DND-41 (cell line): Measurements from ENCODE around the gene DCTN3.

ENCODE experiments used
- ATAC-seq: fragments of 200-7000 bp; cut with Tn5 transposase; 3 replicates; pipeline ENCODE4 v1.9.1; 2021; ENCODE audit warnings: low read depth; ENCODE audit not compliant: insufficient read depth
- DNase-seq: peaks from one replicate; pipeline ENCODE4 v3.0.0-alpha.2; 2020
- H2AFZ ChIP-seq: 2 replicates; pipeline ENCODE4 v1.6.0; 2012; ENCODE audit warnings: low read depth, low read length
- H3K27ac ChIP-seq: 2 replicates; pipeline ENCODE4 v1.5.1; 2012; ENCODE audit warnings: low read length, inconsistent platforms
- H3K27me3 ChIP-seq: fragments of 200-600 bp; sonication (generic); 2 replicates; pipeline ENCODE4 v1.6.0; 2012; ENCODE audit warnings: low read length, mild to moderate bottlenecking, inconsistent platforms; ENCODE audit not compliant: insufficient read depth, poor library complexity
- H3K36me3 ChIP-seq: 2 replicates; pipeline ENCODE4 v1.5.1; 2012; ENCODE audit warnings: low read length, inconsistent platforms; ENCODE audit not compliant: insufficient read depth
- H3K4me1 ChIP-seq: 2 replicates; pipeline ENCODE4 v1.5.1; 2012; ENCODE audit warnings: mild to moderate bottlenecking, low read length; ENCODE audit not compliant: insufficient read depth
- H3K4me2 ChIP-seq: 2 replicates; pipeline ENCODE4 v1.6.0; 2012; ENCODE audit warnings: mild to moderate bottlenecking, moderate library complexity, low read length, inconsistent platforms; ENCODE audit not compliant: insufficient read depth
- H3K4me3 ChIP-seq, 2 experiments: fragments of 200-600 bp in 1 of 2; shearing (Covaris generic) in 1 of 2; 2 replicates each; pipeline ENCODE4 v1.5.1; 2012 to 2016; ENCODE audit warnings: inconsistent platforms in 2 of 2, low read length in 2 of 2, mild to moderate bottlenecking in 2 of 2, low read depth in 1 of 2, moderate library complexity in 1 of 2
- H3K79me2 ChIP-seq: 2 replicates; pipeline ENCODE4 v1.6.0; 2012; ENCODE audit warnings: low read length, inconsistent platforms; ENCODE audit not compliant: insufficient read depth
- H3K9ac ChIP-seq: 2 replicates; pipeline ENCODE4 v1.6.0; 2012; ENCODE audit warnings: low read depth, mild to moderate bottlenecking, inconsistent platforms, low read length, moderate library complexity
- H3K9me3 ChIP-seq: 2 replicates; pipeline ENCODE4 v1.5.1; 2012; ENCODE audit warnings: low read length, moderate library complexity, mild to moderate bottlenecking, inconsistent platforms; ENCODE audit not compliant: insufficient read depth, severe bottlenecking
- H4K20me1 ChIP-seq: 2 replicates; pipeline ENCODE4 v1.6.0; 2012; ENCODE audit warnings: low read length; ENCODE audit not compliant: insufficient read depth
- EZH2 ChIP-seq: IDR thresholded peaks from 3 replicates; pipeline ENCODE4 v1.6.1; 2012; ENCODE audit warnings: borderline replicate concordance, low read depth, mild to moderate bottlenecking, moderate library complexity, low read length, inconsistent platforms; ENCODE audit not compliant: severe bottlenecking
- TF ChIP-seq, protein P1 (sequence below): IDR thresholded peaks from 2 replicates; pipeline ENCODE4 v1.5.1; 2012; ENCODE audit warnings: borderline replicate concordance, low read length, moderate library complexity, mild to moderate bottlenecking; ENCODE audit not compliant: poor library complexity, severe bottlenecking; ENCODE audit errors: extremely low read depth

DCTN3 gene

DNA sequence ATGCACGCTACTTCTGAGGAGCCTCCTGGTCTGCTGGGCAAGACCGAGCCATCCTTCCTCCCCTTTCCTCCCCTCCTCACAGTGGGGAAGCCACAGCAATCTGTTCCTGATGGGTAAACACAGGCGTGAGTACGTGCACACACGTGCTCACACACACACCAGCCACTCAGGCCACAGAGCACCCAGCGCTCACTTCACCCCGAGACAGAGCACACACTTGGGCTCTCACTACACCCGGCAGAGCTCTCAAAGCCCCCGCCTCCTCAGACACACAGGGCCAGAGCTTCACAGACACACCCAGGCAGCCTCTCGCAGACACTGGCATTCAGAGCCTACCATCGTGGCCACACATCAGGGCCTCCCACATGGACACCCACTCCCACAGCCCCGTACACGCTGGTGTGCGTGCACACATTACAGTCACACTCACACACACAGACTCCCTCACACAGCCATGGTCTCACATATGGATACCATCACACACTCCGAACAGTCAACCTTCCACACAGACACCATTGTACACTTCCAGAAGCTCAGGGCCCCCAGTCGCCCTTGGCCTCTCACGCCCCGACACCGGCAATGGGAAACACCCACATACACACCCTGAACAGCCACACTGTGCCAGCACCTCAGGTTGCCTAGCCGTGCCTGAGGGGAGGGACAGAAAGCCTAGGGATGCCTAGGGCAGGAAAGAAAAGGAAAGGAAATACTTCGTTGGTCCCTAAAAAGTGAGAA lies 44.3 kb downstream of the DCTN3 start:
- no peak overlapping the region for H3K9ac ChIP-seq
- TF ChIP-seq, protein P1, sequence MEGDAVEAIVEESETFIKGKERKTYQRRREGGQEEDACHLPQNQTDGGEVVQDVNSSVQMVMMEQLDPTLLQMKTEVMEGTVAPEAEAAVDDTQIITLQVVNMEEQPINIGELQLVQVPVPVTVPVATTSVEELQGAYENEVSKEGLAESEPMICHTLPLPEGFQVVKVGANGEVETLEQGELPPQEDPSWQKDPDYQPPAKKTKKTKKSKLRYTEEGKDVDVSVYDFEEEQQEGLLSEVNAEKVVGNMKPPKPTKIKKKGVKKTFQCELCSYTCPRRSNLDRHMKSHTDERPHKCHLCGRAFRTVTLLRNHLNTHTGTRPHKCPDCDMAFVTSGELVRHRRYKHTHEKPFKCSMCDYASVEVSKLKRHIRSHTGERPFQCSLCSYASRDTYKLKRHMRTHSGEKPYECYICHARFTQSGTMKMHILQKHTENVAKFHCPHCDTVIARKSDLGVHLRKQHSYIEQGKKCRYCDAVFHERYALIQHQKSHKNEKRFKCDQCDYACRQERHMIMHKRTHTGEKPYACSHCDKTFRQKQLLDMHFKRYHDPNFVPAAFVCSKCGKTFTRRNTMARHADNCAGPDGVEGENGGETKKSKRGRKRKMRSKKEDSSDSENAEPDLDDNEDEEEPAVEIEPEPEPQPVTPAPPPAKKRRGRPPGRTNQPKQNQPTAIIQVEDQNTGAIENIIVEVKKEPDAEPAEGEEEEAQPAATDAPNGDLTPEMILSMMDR: no peak
- H4K20me1 ChIP-seq: no peaks in the 10 kb centered on the region
- ATAC-seq (no peak), DNase-seq (no peak)
- H3K79me2 ChIP-seq: no peaks in the 10 kb centered on the region
- no peak overlapping the region for H2AFZ ChIP-seq
- H3K4me1 ChIP-seq: no peaks in the 10 kb centered on the region
- no peak overlapping the region for H3K4me2 ChIP-seq
- peaks cover 13% of the 10 kb centered on the region for H3K27me3 ChIP-seq
- H3K9me3 ChIP-seq: no peaks in the 10 kb centered on the region
- no peak overlapping the region for H3K27ac ChIP-seq
- H3K36me3 ChIP-seq: no peaks in the 10 kb centered on the region
- H3K4me3 ChIP-seq: no peak overlapping the region

DNA sequence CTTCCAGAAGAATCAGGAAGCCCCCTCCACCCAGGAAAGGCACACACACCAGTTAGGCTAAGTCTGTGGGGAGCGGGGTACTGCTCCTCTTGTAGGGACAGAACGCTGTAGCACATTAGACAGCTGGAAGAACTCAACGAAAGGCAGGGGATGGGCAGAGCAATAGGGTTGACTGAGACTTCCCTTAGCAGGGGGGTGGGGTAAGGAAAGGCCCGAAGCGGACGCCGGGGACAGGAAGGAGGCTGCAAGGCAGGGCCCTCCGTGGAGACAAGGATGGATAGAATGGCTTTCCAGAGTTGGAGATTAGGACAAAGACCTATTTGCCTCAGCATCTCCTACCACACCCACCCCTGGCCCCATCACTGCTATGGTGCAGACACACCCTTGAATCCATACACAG lies 45.1 kb downstream of the DCTN3 start:
- H3K4me1 ChIP-seq: no peaks in the 10 kb centered on the region
- H3K4me2 ChIP-seq: no peak overlapping the region
- no peak overlapping the region for H3K4me3 ChIP-seq
- no peaks in the 10 kb centered on the region for H3K79me2 ChIP-seq
- H3K27ac ChIP-seq: no peak overlapping the region
- H4K20me1 ChIP-seq: no peaks in the 10 kb centered on the region
- TF ChIP-seq EZH2: no peak
- TF ChIP-seq, protein P1: no peak
- no peak overlapping the region for H2AFZ ChIP-seq
- H3K27me3 ChIP-seq: peaks cover 13% of the 10 kb centered on the region
- no peak for ATAC-seq
- no peaks in the 10 kb centered on the region for H3K9me3 ChIP-seq
- H3K9ac ChIP-seq: no peak overlapping the region
- DNase-seq: no peak
- H3K36me3 ChIP-seq: no peaks in the 10 kb centered on the region

DNA sequence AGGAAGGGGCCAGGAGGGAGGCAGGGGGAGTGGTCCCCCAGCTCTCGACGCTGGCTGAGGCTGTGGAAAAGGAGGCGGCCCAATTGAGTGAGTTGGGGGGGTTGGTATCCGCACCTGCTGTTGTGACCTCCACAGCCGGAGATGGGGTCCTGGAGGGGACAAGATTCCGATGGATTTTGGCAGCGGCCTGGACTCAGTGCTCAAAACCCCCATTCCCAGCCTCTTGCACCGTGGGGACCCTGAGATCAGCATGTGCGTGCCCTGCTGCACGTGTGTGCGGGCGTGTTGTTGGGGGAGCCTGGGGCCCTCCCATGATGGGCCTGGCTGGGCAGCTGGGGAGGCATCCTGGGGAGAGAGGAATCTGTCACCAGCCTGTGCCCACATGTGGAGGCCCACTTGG lies 45.7 kb downstream of the DCTN3 start:
- no peaks in the 10 kb centered on the region for H4K20me1 ChIP-seq
- ATAC-seq (no peak), DNase-seq (no peak)
- H2AFZ ChIP-seq: no peak overlapping the region
- no peak overlapping the region for H3K4me3 ChIP-seq
- no peak for TF ChIP-seq EZH2
- TF ChIP-seq, protein P1: no peak
- peaks cover 13% of the 10 kb centered on the region for H3K27me3 ChIP-seq
- no peaks in the 10 kb centered on the region for H3K9me3 ChIP-seq
- H3K36me3 ChIP-seq: no peaks in the 10 kb centered on the region
- H3K9ac ChIP-seq: no peak overlapping the region
- no peaks in the 10 kb centered on the region for H3K79me2 ChIP-seq
- no peak overlapping the region for H3K4me2 ChIP-seq
- H3K27ac ChIP-seq: no peak overlapping the region
- H3K4me1 ChIP-seq: no peaks in the 10 kb centered on the region
